Prostate gland (tissue), 2 donors: ENCODE results near the gene NEMP1.
A peak's percentile ranks its signal among the peaks of the same experiment; 100 is the strongest.

Experiments
- POLR2A ChIP-seq: fragments of 450-650 bp; IDR thresholded peaks from one replicate; pipeline ENCODE4 v1.6.1; 2016; ENCODE audit warnings: antibody characterized with exemption, mild to moderate bottlenecking
- POLR2AphosphoS5 ChIP-seq: sonication (generic); formaldehyde crosslinking; IDR thresholded peaks from one replicate; pipeline ENCODE4 v1.6.1; 2017; ENCODE audit warnings: antibody characterized with exemption
- TF ChIP-seq, protein P1 (sequence below), 4 experiments: fragments of 200-600 bp in 2 of 4; fragments of 450-650 bp in 2 of 4; sonication (generic) in 2 of 4; IDR thresholded peaks; 1 replicate in 3 of 4; 2 replicates in 1 of 4; pipeline ENCODE4 v1.5.1; 2016 to 2019; ENCODE audit warnings: antibody characterized with exemption in 4 of 4, mild to moderate bottlenecking in 2 of 4, moderate library complexity in 2 of 4

- TF ChIP-seq, protein P1, sequence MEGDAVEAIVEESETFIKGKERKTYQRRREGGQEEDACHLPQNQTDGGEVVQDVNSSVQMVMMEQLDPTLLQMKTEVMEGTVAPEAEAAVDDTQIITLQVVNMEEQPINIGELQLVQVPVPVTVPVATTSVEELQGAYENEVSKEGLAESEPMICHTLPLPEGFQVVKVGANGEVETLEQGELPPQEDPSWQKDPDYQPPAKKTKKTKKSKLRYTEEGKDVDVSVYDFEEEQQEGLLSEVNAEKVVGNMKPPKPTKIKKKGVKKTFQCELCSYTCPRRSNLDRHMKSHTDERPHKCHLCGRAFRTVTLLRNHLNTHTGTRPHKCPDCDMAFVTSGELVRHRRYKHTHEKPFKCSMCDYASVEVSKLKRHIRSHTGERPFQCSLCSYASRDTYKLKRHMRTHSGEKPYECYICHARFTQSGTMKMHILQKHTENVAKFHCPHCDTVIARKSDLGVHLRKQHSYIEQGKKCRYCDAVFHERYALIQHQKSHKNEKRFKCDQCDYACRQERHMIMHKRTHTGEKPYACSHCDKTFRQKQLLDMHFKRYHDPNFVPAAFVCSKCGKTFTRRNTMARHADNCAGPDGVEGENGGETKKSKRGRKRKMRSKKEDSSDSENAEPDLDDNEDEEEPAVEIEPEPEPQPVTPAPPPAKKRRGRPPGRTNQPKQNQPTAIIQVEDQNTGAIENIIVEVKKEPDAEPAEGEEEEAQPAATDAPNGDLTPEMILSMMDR (IDR thresholded peaks at IDR 0.05): peak in 3 of 4 experiments; percentile 18 to 52 (median 44)
- TF ChIP-seq POLR2AphosphoS5 (peak; percentile 46), POLR2A (no peak)
Observed at GRCh38 chr12:57127101-57127725, 48.6 kb upstream of the NEMP1 start.
